GM12865 (cell line): ENCODE data around the gene VWA3B.

Experiments used
- DNase-seq: peaks from one replicate; pipeline ENCODE4 v3.0.0; 2010; ENCODE audit warnings: low read depth
- H3K4me3 ChIP-seq: 2 replicates; pipeline ENCODE4 v1.5.1; 2011; ENCODE audit warnings: mild to moderate bottlenecking, low read depth, low read length, control low read depth
- TF ChIP-seq, protein P1 (sequence below): IDR thresholded peaks from 2 replicates; pipeline ENCODE4 v1.5.1; 2011; ENCODE audit warnings: low read length, control low read depth, low read depth, inconsistent platforms; ENCODE audit not compliant: insufficient read depth; ENCODE audit errors: missing control alignments

Gene VWA3B

DNA sequence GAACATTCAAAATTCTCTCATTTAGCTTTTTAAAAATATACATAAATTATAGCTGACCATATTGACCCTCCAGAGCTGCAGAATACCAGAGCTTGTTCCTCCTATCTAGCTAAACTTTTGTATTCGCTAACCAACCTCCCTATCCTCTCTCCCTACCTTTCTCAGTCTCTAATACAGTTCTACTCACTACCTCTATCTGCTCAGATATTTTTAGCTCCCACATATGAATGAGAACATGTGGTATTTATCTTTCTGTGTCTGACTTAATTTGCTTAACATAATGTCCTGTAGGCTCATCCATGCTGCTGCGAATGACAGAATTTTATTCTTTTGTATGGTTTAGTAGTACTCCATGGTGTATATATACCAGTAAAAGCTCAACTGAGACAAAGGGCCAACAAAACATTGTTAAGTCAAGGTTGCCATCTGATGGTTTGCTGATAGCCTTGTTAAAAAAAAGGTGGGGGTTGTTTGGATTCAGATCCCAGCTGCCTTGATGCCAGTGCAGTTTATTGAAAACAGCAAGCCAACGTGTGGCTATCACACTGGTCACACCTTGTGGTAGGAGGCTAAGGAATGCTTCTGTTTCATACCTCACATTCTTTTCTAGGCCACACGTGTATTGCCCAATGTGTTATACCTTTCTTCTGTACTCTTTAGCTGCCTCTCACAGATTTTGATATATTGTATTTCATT, 101.5 kb downstream of the VWA3B start:
- DNase-seq, result no peak
- H3K4me3 ChIP-seq, result no peak overlapping the region
- TF ChIP-seq, protein P1, sequence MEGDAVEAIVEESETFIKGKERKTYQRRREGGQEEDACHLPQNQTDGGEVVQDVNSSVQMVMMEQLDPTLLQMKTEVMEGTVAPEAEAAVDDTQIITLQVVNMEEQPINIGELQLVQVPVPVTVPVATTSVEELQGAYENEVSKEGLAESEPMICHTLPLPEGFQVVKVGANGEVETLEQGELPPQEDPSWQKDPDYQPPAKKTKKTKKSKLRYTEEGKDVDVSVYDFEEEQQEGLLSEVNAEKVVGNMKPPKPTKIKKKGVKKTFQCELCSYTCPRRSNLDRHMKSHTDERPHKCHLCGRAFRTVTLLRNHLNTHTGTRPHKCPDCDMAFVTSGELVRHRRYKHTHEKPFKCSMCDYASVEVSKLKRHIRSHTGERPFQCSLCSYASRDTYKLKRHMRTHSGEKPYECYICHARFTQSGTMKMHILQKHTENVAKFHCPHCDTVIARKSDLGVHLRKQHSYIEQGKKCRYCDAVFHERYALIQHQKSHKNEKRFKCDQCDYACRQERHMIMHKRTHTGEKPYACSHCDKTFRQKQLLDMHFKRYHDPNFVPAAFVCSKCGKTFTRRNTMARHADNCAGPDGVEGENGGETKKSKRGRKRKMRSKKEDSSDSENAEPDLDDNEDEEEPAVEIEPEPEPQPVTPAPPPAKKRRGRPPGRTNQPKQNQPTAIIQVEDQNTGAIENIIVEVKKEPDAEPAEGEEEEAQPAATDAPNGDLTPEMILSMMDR, result peak; percentile 7

GRCh38 chr2:98191883-98192282, 104.9 kb downstream of the VWA3B start:
- H3K4me3 ChIP-seq, result no peak overlapping the region

GRCh38 chr2:98201576-98201975, 114.6 kb downstream of the VWA3B start:
- no peak for DNase-seq
- no peak overlapping the region for H3K4me3 ChIP-seq

More at GRCh38 chr2:98191883-98192282, 104.9 kb downstream of the VWA3B start:
- TF ChIP-seq, protein P1, result no peak
- DNase-seq, result no peak

DNA sequence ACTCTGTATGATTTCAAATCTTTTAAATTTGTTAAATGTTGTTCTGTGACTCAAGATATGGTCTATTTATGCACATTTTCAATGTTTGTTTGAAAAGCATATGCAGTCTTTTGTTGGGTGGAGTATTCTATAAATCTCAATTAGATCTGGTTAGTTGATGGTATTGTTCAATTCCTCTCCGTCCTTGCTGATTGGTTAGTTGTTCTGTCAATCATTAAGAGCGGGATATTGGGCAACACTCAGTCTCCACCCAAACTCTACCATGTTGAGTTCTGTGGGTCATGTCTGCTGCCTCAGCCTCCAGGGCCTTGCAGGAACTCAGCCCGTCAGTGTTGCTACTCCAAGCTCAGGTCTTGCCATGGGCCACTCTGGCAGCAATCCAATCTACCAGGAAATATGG, 118.9 kb downstream of the VWA3B start:
- TF ChIP-seq, protein P1, result no peak
- DNase-seq, result no peak
- no peak overlapping the region for H3K4me3 ChIP-seq

More at GRCh38 chr2:98201576-98201975, 114.6 kb downstream of the VWA3B start:
- TF ChIP-seq, protein P1, result no peak

DNA sequence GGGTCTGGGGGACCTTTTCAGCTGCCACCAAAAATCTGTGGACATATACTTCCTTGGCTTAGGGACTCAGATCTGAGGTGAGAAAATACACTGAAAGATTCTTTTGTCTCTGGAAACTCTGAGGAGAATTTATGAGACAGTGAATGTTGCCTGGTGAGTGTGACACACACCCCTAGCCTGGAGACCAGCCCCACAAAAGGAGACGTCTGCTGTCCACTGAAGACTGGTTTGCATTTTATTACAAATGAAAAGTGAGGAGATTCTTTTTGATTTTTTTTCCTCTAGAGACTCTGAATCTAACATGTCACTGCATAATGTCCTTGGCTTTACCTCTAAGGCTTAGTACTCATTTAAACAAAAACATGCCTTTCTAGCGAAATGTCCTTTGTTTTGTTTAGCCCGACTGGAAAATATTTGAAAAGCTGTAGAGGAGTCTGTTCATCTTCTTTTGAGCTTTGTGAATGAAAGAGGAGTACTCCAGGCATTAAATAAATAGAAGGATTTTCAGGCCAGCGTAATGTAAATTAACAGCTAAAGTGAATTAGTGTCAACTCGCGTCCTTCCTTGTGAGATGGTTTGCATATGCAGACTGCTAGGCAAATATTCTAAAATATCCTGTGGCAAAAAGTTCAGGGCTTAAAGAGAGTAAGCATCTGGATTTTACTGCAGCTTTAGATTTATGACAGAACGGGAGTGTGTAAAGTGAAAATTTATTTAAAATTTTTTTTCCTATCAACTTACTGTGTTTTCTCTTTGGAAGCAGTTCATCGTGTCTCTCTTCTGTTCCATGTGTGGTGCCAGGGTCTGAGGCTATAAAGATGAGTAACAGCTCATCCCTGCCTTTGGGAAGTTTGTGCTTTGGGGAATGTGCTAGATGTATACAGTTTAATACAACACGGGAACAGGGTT, 125.4 kb downstream of the VWA3B start:
- H3K4me3 ChIP-seq, result no peak overlapping the region
- TF ChIP-seq, protein P1, result no peak
- no peak for DNase-seq

- DNase-seq, result no peak
- TF ChIP-seq, protein P1, result no peak
Observed at GRCh38 chr2:98216616-98217015, 129.6 kb downstream of the VWA3B start.

More at GRCh38 chr2:98216616-98217015, 129.6 kb downstream of the VWA3B start:
- H3K4me3 ChIP-seq, result no peak overlapping the region
